GM18873 (cell line): Measurements from ENCODE around the gene SPSB1.

Experiments used
- ATAC-seq: cut with Tn5 transposase; IDR thresholded peaks from one replicate; pipeline ENCODE4 v1.9.1; 2021; ENCODE audit warnings: mild to moderate bottlenecking, moderate library complexity, moderate number of reproducible peaks; ENCODE audit not compliant: unreplicated experiment, low FRiP score

The SPSB1 gene

GRCh38 chr1:9278585-9279153 is 14.0 kb upstream of the SPSB1 start:
- ATAC-seq = no peak

GRCh38 chr1:9279172-9279840 is 13.4 kb upstream of the SPSB1 start:
- no peak for ATAC-seq

- no peak for ATAC-seq
Measured at GRCh38 chr1:9280015-9280860, 12.5 kb upstream of the SPSB1 start.

- ATAC-seq = no peak
Measured at GRCh38 chr1:9281071-9281827, 11.4 kb upstream of the SPSB1 start.

GRCh38 chr1:9281908-9282695 is 10.6 kb upstream of the SPSB1 start:
- no peak for ATAC-seq

- no peak for ATAC-seq
Measured at GRCh38 chr1:9282696-9282955, 10.1 kb upstream of the SPSB1 start.

- ATAC-seq = no peak
Measured at GRCh38 chr1:9284061-9284460, 8.6 kb upstream of the SPSB1 start.

- no peak for ATAC-seq
Measured at GRCh38 chr1:9286556-9286955, 6.1 kb upstream of the SPSB1 start.

GRCh38 chr1:9289090-9289534 is 3.6 kb upstream of the SPSB1 start:
- no peak for ATAC-seq

GRCh38 chr1:9289711-9290485 is 2.8 kb upstream of the SPSB1 start:
- no peak for ATAC-seq

GRCh38 chr1:9291914-9292360 is 757 bp upstream of the SPSB1 start:
- ATAC-seq = no peak

GRCh38 chr1:9293241-9293532 is 493 bp downstream of the SPSB1 start:
- ATAC-seq = no peak

GRCh38 chr1:9293533-9294404 is 1.1 kb downstream of the SPSB1 start:
- ATAC-seq = no peak

- no peak for ATAC-seq
Measured at GRCh38 chr1:9294405-9294773, 1.7 kb downstream of the SPSB1 start.

GRCh38 chr1:9294910-9295636 is 2.4 kb downstream of the SPSB1 start:
- no peak for ATAC-seq

GRCh38 chr1:9295884-9296283 is 3.2 kb downstream of the SPSB1 start:
- ATAC-seq = no peak

GRCh38 chr1:9296850-9297249 is 4.2 kb downstream of the SPSB1 start:
- ATAC-seq = no peak

- ATAC-seq = no peak
Measured at GRCh38 chr1:9297831-9298230, 5.1 kb downstream of the SPSB1 start.
